GM18951 (cell line): ENCODE data around the gene TBC1D20.
"Not testable (repeated sequence)": the region's sequence is repeated elsewhere in the genome, so short reads cannot be mapped to it uniquely, and the experiment has no call there.

Source experiments
- POLR2A ChIP-seq: IDR thresholded peaks from 4 replicates; pipeline ENCODE4 v1.6.1; 2011; ENCODE audit warnings: mild to moderate bottlenecking; ENCODE audit not compliant: insufficient read length, insufficient read depth; ENCODE audit errors: extremely low read depth
- in situ Hi-C: fragments of 300-500 bp; cut with MboI; formaldehyde crosslinking; loops from one replicate; pipeline ENCODE4 v1.12.0; 2022; ENCODE audit warnings: low sequenced_read_pairs, mixed read lengths, inconsistent platforms; ENCODE audit not compliant: unreplicated experiment

The TBC1D20 gene

GRCh38 chr20:469746-470490 is 7.6 kb upstream of the TBC1D20 start:
- in situ Hi-C loops = loop anchor here (10.0 kb wide), 1 partner anchor 115 kb away; no protein-coding TSS in a partner anchor

GRCh38 chr20:467755-468154 is 5.4 kb upstream of the TBC1D20 start:
- in situ Hi-C loops = no loop called here
- TF ChIP-seq POLR2A = no peak

More at GRCh38 chr20:469746-470490, 7.6 kb upstream of the TBC1D20 start:
- no peak for TF ChIP-seq POLR2A

- in situ Hi-C loops = no loop called here
- TF ChIP-seq POLR2A = no peak
These were observed 807 bp downstream of the TBC1D20 start for GRCh38 chr20:461254-462198.

- TF ChIP-seq POLR2A = no peak
- in situ Hi-C loops = no loop called here
These were observed 1.6 kb downstream of the TBC1D20 start for GRCh38 chr20:460707-461106.

- TF ChIP-seq POLR2A = no peak
- in situ Hi-C loops = no loop called here
These were observed 2.2 kb downstream of the TBC1D20 start for GRCh38 chr20:460180-460579.

- TF ChIP-seq POLR2A = no peak
- in situ Hi-C loops = no loop called here
These were observed 3.6 kb downstream of the TBC1D20 start for GRCh38 chr20:458776-459175.

GRCh38 chr20:454951-455350 is 7.4 kb downstream of the TBC1D20 start:
- in situ Hi-C loops = no loop called here
- TF ChIP-seq POLR2A = no peak

- in situ Hi-C loops = not testable (repeated sequence)
These were observed 10.3 kb downstream of the TBC1D20 start for GRCh38 chr20:452021-452420.

- TF ChIP-seq POLR2A = no peak
- in situ Hi-C loops = no loop called here
These were observed 16.6 kb downstream of the TBC1D20 start for GRCh38 chr20:445514-446336.

GRCh38 chr20:444862-445426 is 17.4 kb downstream of the TBC1D20 start:
- in situ Hi-C loops = no loop called here
- no peak for TF ChIP-seq POLR2A

GRCh38 chr20:444117-444516 is 18.2 kb downstream of the TBC1D20 start:
- in situ Hi-C loops = no loop called here
- no peak for TF ChIP-seq POLR2A

GRCh38 chr20:443223-443775 is 19.0 kb downstream of the TBC1D20 start:
- in situ Hi-C loops = no loop called here
- no peak for TF ChIP-seq POLR2A
